ENCODE results near the gene CDC25B. TPM values are rescaled to one million over a fixed set of nuclear protein-coding genes. Genes with fewer than 3 reads are reported as not detected.

CDC25B gene
- total and polyA plus RNA-seq, 2 of the 13 experiments (the other 11 are each of a cell fraction or from before 2014, with no cell fraction given): 14.5 to 19.4 TPM

DNA sequence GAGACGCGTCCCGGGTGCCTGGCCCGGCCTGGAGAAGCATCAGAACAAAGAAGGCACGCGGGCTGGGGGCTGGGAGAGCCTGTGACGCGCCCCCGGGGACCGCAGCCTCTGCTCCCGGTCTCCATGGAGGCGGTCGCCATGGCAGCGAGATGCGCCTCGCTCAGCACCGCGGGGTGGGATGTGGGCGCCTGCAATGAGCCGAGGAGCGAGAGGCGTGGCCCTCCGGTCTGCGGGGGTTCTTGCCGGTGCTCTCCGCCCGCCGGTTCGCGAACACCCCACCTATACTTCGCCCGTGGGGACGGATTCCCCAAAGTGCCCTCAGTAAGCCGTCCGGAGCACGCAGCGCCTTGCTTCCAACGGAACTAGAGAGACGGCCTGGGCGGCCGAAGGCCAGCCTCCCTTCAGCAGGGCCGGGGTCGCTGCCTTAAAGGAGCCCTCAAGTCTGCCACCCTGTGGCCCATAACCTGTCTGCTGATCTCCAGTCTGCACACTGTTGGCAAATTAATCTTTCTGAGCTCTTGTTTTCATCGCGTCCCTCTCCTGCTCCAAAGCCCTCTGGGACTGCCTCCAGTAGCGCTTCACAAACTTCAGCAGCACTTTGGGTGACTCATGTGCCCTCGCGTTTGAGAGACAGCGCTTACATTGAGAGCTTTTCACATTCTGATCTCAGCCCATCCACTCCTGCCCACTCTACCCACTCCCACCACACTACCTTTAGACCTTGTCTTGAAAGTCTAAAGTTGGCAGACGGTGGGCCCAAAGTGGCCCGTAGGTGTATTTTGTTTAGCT lies 27.6 kb upstream of the CDC25B start (continued):
- TF ChIP-seq, protein P1, sequence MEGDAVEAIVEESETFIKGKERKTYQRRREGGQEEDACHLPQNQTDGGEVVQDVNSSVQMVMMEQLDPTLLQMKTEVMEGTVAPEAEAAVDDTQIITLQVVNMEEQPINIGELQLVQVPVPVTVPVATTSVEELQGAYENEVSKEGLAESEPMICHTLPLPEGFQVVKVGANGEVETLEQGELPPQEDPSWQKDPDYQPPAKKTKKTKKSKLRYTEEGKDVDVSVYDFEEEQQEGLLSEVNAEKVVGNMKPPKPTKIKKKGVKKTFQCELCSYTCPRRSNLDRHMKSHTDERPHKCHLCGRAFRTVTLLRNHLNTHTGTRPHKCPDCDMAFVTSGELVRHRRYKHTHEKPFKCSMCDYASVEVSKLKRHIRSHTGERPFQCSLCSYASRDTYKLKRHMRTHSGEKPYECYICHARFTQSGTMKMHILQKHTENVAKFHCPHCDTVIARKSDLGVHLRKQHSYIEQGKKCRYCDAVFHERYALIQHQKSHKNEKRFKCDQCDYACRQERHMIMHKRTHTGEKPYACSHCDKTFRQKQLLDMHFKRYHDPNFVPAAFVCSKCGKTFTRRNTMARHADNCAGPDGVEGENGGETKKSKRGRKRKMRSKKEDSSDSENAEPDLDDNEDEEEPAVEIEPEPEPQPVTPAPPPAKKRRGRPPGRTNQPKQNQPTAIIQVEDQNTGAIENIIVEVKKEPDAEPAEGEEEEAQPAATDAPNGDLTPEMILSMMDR (CRISPR knock-in tag; IDR thresholded peaks at IDR 0.05): peak; percentile 81
- TF ChIP-seq ARNT (IDR thresholded peaks at IDR 0.05) (no peak), HOXA5 (CRISPR knock-in tag; IDR thresholded peaks at IDR 0.05) (0 out of 2 replicates have a peak, but pooled peaks have one; percentile 19), CCDC6 (CRISPR knock-in tag; IDR thresholded peaks at IDR 0.05) (0 out of 2 replicates have a peak, but pooled peaks have one; percentile 42), AGO2 (optimal IDR thresholded peaks at IDR 0.05; ENCODE audit: low read depth, low read length) (peak; percentile 88), ZNF431 (CRISPR knock-in tag; IDR thresholded peaks at IDR 0.05; ENCODE audit: borderline replicate concordance, low read depth) (peak; percentile 31; the same call in 1 of the 2 replicates), ZNF143 (CRISPR knock-in tag; IDR thresholded peaks at IDR 0.05) (no peak), TOE1 (CRISPR knock-in tag; IDR thresholded peaks at IDR 0.05) (0 out of 2 replicates have a peak, but pooled peaks have one; percentile 25), TCF7 (IDR thresholded peaks at IDR 0.05; ENCODE audit: low read depth) (no peak), PTBP1 (IDR thresholded peaks at IDR 0.05; ENCODE audit: low read depth, low read length, poor library complexity, severe bottlenecking) (peak; percentile 93), SMAD1 (CRISPR knock-in tag; IDR thresholded peaks at IDR 0.05; ENCODE audit: borderline replicate concordance, low read depth) (peak; percentile 37; the same call in 1 of the 2 replicates), CBX5 (CRISPR knock-in tag; IDR thresholded peaks at IDR 0.05; ENCODE audit: borderline replicate concordance) (peak; percentile 56; the same call in 1 of the 2 replicates), PRPF4 (IDR thresholded peaks at IDR 0.05; ENCODE audit: low read depth, low read length, poor library complexity, severe bottlenecking) (no peak), ESRRA (CRISPR knock-in tag; IDR thresholded peaks at IDR 0.05; ENCODE audit: low read depth) (peak; percentile 25; the same call in 1 of the 2 replicates), FOSL2 (CRISPR knock-in tag; IDR thresholded peaks at IDR 0.05) (peak; percentile 60; the same call in 1 of the 2 replicates), FOXK1 (CRISPR knock-in tag; IDR thresholded peaks at IDR 0.05; ENCODE audit: borderline replicate concordance, low read depth) (peak; percentile 50; the same call in 1 of the 2 replicates), YEATS2 (CRISPR knock-in tag; IDR thresholded peaks at IDR 0.05; ENCODE audit: borderline replicate concordance) (peak; percentile 27; the same call in 1 of the 2 replicates), MAF1 (CRISPR knock-in tag; IDR thresholded peaks at IDR 0.05; ENCODE audit: borderline replicate concordance) (0 out of 2 replicates have a peak, but pooled peaks have one; percentile 18), STAG1 (CRISPR knock-in tag; IDR thresholded peaks at IDR 0.05) (peak; percentile 64), ZNF501 (CRISPR knock-in tag; IDR thresholded peaks at IDR 0.05) (peak; percentile 51; the same call in 1 of the 2 replicates), MYNN (CRISPR knock-in tag; IDR thresholded peaks at IDR 0.05; ENCODE audit: low read depth) (0 out of 2 replicates have a peak, but pooled peaks have one; percentile 55)
- TF ChIP-seq, protein P2, sequence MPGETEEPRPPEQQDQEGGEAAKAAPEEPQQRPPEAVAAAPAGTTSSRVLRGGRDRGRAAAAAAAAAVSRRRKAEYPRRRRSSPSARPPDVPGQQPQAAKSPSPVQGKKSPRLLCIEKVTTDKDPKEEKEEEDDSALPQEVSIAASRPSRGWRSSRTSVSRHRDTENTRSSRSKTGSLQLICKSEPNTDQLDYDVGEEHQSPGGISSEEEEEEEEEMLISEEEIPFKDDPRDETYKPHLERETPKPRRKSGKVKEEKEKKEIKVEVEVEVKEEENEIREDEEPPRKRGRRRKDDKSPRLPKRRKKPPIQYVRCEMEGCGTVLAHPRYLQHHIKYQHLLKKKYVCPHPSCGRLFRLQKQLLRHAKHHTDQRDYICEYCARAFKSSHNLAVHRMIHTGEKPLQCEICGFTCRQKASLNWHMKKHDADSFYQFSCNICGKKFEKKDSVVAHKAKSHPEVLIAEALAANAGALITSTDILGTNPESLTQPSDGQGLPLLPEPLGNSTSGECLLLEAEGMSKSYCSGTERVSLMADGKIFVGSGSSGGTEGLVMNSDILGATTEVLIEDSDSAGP (CRISPR knock-in tag; IDR thresholded peaks at IDR 0.05; ENCODE audit: borderline replicate concordance): peak; percentile 79
- TF ChIP-seq, protein P3, sequence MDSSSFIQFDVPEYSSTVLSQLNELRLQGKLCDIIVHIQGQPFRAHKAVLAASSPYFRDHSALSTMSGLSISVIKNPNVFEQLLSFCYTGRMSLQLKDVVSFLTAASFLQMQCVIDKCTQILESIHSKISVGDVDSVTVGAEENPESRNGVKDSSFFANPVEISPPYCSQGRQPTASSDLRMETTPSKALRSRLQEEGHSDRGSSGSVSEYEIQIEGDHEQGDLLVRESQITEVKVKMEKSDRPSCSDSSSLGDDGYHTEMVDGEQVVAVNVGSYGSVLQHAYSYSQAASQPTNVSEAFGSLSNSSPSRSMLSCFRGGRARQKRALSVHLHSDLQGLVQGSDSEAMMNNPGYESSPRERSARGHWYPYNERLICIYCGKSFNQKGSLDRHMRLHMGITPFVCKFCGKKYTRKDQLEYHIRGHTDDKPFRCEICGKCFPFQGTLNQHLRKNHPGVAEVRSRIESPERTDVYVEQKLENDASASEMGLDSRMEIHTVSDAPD (CRISPR knock-in tag; IDR thresholded peaks at IDR 0.05): no peak

All from HepG2 (cell line).